HEK293 (cell line): ENCODE measurements around the gene TM4SF1.

Source experiments
- ZIC2 ChIP-seq: fragments of 450-650 bp; formaldehyde crosslinking; IDR thresholded peaks from 2 replicates; pipeline ENCODE4 v1.5.1; 2016; ENCODE audit warnings: missing biosample characterization, missing genetic modification characterization
- ZNF26 ChIP-seq: fragments of 450-650 bp; formaldehyde crosslinking; IDR thresholded peaks from 2 replicates; pipeline ENCODE4 v1.5.1; 2016; ENCODE audit warnings: missing biosample characterization, missing genetic modification characterization
- ZNF354C ChIP-seq: fragments of 450-650 bp; formaldehyde crosslinking; IDR thresholded peaks from 2 replicates; pipeline ENCODE4 v1.5.1; 2016; ENCODE audit warnings: missing biosample characterization, missing genetic modification characterization, low read depth, borderline replicate concordance

DNA sequence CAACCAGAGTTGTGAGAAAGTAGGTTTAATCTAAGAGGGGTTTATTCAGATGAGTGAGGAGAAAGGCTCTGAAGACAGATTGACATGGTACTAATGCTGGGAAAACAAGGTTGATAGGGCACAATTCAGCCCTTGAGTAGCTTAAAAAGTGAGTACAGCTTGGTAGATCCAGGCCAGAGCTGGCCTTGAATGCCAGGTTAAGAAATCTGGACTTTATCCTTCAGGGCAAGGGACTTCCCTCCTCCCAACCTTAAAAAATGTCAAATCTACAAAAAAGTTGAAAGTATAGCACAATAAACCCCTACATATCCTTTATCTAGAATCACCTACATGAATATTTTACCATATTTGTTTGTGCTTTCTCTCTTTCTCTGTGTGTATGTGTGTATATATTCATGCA lies 51.9 kb downstream of the TM4SF1 start:
- TF ChIP-seq ZIC2 (tag by site-specific recombination) (no peak), ZNF354C (tag by site-specific recombination) (no peak), ZNF26 (no peak)
